GM21367 (cell line): ENCODE data around the gene C9orf50.

Experiments used
- ATAC-seq: cut with Tn5 transposase; IDR thresholded peaks from one replicate; pipeline ENCODE4 v1.9.1; 2021; ENCODE audit not compliant: unreplicated experiment

The C9orf50 gene

DNA sequence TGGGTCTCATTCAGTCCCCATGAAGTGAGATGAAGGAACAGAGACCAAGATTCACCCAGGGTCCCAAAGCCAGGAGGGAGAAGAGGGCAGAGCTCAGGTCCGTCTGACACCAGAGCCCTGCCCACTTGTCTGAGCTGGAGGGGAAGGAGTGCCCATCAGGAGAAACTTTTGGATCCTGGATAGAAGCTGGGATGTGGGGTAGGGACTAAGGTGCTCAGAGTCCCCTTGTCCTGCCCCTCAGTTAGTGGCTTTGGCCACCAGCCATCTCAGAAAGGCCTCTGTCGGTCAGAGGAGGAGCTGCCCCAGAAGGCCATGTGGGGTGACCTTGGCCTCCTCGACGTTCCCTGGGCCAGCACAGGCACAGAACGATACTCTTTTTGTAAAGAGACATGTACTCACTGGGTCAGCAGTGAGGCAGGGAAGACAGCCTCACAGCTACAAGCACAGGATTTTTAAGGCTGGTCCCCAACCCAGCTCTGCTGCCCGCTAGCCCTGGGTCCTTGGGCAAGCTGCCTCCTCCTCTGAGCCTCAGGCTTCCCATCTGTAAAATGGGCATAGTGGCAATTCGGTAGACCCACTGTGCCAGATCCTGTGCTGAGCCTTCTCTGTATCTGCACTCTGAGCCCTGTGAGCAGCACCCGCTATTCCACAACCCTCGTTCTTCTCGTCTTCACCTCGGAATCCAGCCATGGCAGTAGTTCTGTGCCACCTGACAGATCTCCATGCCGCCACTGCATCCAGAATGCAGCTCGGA, 49.4 kb downstream of the C9orf50 start:
- ATAC-seq: no peak

DNA sequence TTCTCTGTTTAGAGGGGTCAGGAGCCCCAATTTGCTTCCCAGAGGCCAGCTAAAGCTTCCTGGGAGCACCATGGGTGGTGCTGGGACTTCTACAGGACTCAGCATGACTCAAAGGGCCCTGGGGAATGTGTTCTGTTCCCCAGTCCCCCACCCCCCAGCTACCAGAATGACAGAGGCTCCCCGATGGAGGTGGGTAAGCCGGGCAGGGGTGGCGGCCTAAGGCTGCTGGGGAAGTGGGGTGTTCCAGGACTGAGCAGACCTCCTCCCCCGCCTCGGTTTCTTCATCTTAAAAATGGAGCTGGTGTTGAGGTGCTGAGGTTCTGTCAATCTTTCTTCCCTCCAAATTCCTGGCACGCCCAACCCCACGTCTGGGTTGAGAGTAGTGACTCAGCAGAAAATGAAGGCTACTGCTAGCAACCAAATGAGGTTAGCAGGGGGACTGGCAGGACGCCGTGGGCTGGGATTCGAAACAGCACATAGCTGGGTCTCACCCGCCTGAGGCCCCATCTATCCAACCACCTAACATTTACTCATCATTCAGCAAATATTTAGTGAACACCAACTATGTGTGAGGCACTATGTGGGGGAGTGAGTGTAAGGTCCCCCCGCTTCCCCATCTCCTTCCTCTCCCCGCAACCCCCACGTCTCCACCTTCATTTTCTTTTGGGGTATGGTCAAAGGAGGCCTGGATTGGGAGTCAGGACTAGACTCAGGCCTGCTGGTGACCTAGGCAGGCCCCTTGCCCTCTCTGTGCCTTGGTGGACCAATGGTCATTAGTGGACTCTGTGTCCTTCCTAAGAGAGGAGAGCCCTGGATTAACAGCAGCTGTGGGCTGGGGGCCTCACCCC, 50.2 kb downstream of the C9orf50 start:
- ATAC-seq: no peak

DNA sequence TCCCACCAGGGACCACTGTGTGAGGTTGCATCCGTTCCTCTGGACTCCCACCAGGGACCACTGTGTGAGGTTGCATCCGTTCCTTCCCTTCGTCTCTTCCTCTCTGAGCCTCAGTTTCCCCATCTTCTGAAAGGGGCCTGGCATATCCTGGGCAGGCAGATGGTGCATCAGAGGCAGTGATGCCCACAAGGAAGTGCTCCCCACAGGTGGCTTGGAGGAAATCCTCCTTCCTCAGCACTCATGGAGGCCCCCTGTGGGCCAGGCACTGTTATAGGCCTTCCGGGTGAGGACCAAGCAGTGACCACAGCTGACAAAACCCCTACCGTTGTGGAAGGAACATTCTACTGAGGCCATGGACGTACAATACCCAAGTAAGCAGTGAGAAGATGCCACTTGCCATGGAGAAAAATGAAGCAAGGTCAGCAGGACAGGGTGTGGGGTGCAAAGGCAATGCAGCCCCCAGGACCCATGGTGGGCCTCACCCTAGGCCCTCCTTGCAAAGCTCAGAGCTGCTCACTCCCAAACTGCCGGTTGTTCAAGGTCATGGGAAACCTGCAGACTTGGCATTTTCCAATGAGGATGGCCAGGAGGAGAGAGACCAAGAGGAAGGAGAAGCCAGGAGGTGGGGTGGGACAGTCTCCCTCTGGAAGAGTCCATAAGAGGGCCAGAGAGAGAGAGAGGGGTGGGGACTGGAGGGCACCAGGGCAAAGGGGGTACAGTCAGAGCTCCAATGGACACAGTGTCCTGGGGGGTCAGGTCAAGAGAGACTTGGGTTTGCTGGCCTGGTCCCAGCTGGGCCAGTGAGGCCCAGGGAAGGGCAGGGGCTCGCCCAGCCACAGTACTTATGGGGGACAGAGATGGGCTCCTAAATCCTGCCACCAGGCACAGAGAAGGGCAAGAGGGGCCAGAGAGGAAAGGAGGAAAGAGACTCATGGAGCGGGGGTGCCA, 51.1 kb downstream of the C9orf50 start:
- no peak for ATAC-seq

DNA sequence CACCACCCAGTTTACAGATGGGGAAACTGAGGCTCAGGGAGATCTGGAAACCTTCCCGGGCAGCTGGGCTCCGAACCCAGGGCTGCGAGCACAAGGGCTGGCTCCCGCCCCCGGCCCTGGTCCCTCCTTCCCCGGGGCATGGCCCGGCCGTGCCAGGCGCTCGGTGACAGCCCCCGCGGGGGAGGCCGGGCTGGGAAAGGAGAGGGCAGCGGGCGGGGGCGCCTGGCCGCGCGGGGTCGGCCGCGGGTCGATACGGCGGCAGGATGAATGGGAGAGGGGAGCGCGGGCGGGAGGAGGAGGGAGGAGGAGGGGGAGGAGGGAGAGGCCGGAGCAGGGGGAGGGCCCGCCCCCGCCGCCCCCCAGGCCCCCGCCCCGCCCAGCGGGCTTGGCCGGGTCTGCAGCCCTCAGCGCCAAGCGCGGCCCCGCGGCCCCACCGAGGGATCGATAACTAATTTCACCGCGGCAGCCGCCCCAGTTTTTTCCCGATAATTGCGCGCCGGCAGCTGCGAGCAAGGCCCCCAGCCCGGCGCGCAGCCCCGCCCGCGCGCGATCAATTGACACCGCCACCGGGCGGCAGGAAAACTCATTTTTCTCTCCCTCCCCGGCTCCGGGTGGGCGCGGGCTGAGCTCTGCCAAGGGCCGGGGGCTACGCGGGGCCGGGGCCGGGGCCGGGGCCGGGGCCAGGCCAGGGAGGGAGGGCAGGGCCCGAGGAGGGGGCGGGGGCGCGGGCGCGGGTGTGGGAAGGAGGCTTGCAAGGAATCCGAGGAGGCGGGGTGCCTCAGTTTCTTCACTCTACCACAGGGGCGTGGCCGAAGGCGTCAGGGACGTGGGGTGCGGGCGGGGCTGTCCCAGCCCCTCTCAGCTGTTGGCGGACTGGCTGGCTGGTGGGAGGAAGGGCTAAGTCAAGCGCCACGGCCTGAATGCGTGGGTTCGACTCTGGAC, 52.1 kb downstream of the C9orf50 start:
- ATAC-seq: no peak

DNA sequence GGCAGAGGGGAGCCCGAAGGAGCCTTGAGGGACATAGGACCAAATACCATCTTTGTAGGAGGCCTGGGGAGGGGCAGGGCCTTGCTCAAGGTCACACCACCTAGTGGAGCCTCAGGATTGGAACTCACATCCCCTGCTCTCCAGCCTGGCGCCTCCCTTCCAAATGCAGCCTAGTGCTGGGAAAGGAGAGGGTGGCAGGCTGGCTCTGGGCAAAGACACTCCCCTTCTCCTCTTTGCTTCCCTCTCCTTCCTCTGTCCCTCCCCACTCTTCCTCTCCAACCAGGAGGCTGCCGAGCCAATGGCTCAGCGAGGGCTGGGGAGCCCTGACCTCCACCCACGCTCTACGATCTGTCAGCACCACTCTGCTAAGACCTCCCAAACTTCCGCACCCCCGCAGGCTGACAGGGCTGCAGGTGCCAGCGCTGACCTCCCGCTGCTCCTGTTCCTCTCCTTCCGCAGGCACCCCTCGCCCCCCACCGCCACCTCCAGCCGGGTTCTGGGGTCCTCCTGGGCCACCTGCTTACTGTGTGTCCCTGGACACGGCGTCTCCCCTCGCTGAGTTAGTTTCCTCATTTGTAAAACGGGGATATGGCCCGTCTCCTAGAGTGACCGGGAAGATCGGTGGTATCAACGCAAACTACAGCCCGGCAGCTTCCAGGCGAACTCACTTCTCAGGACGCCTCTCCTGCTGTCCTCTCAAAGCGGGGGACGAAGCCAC, 52.9 kb downstream of the C9orf50 start:
- no peak for ATAC-seq

DNA sequence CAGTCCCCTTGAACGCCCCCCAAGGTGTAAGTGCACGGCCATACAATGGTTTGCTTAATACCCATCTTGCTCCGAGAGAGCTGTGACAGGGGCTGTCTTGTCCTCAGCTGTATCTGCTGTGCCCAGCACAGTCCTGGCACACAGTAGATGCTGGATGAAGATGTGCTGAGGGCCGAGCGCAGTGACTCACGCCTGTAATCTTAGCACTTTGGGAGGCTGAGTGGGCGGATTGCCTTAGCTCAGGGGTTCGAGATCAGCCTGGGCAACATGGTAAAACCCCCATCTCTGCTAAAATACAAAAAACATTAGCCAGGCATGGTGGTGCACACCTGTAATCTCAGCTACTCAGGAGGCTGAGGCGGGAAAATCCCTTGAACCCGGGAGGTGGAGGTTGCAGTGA, 53.6 kb downstream of the C9orf50 start:
- ATAC-seq: no peak

DNA sequence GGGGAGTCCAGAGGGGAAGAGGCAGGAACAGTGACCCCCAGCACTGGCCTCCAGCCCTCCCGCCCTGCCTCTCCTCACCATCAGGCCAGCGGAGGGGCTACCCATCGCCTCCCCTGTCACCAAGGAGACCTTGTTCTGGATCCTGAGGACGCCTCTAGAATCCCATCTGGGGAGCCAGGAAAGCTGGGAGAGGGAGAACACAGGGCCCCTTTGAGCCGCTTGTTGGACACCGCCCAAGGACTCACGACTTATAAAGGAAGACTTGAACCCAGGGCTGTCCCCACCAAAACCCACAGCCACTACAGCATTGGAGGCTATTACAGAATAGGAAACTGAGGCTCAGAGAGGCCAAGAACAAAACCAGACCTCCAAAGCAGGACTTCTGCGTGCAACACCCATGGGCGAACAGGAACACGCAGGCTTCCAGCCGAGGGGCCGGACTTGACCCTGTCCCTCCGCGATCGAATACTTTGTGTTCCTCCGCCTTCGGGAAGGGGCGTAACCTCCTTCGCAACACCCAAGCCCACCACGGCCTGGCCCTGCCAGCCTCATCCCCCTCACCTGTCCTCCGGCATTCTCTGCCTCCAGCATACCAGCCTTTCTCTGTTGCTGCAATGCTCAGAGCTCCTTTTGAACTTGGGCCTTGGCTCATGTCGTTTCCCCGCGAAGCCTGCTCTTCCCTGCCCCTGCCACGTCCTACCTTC, 54.2 kb downstream of the C9orf50 start:
- no peak for ATAC-seq

DNA sequence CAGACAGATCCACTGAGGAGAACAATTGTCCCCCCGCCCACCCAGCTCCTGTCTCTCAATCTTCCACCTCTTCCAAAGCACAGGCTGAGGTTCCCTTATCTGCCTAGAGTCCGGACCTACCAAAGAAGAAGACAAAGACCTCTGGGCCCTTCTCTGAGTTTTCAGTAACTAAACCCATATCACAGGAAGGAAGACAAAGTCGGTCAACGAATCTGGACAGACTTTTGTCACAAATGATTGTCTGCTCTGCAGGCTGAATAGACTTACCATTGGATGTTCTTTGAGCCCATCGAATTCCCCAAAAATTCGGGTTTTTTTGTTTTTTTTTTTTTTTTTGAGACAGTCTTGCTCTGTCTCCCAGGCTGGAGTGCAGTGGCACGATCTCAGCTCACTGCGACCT, 58.0 kb downstream of the C9orf50 start:
- ATAC-seq: no peak

DNA sequence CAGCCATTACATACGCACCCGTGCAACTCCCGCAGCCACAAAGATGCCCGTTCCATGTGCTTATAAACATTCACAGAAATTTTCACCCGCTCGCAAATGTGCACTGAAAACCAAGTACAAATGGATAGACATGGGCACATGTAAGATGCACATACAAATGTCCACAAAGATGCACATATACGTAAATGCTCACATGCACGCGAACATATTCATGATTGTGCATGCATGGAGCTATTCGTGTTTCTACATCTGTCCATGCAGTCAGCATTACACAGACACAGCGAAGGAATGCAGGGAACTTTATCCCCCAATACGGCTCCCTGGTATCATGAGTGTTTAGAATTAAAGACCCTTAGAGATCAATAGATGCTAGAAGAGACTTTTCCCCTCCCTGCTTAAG, 58.4 kb downstream of the C9orf50 start:
- no peak for ATAC-seq
